ENCODE data around the gene FABP3.

- TF ChIP-seq CTCF (conservative IDR thresholded peaks at IDR 0.05 in 1 of 2, IDR thresholded peaks at IDR 0.05 in 1 of 2; ENCODE audit: low read depth in 1 of 2, low read length in 2 of 2) (no peak), EZH2 (IDR thresholded peaks at IDR 0.05; ENCODE audit: low read length, missing control alignments) (no peak)
These were observed 42.8 kb upstream of the FABP3 start for GRCh38 chr1:31415658-31416057.

All from fibroblast of lung (primary cell).